ENCODE data around the gene GKN2.

The GKN2 gene

DNA sequence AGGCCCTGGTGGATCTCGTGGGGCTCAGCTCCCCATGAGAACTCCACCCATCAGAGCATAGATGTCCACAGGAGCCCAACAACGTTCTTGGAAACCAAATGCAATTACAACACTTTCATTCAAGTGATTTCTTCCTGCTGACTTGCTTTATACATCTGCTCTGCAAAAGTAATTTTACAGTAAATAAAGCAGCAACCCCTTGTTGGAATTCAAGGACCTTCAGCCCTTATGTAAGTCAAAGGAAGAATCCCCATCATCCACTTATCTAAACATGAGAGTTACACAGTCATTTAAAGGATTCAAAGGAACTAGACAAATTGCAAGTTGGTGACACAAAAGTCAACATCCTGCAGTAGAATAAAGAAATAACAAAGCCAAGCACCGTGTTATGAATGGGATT lies 43.2 kb upstream of the GKN2 start:
- Histone ChIP-seq H3K4me3 (ENCODE audit: low read depth, low read length) (no peak overlapping the region), H3K36me3 (ENCODE audit: control insufficient read depth in 2 of 2, insufficient read depth in 1 of 2, low read length in 2 of 2) (no peaks in the 10 kb centered on the region), H3K27ac (ENCODE audit: extremely low read depth, low read depth, low read length) (no peak overlapping the region), H3K9me3 (ENCODE audit: control insufficient read depth, insufficient read depth, low read depth, low read length) (no peaks in the 10 kb centered on the region), H3K4me1 (ENCODE audit: control insufficient read depth, insufficient read depth, low read length) (no peaks in the 10 kb centered on the region)
- TF ChIP-seq ZNF558 (tag by site-specific recombination; IDR thresholded peaks at IDR 0.05) (no peak), ZFP37 (tag by site-specific recombination; IDR thresholded peaks at IDR 0.05) (no peak), ZNF473 (tag by site-specific recombination; IDR thresholded peaks at IDR 0.05) (no peak), SP7 (tag by site-specific recombination; IDR thresholded peaks at IDR 0.05) (no peak), ZNF629 (tag by site-specific recombination; IDR thresholded peaks at IDR 0.05) (no peak), ZSCAN16 (tag by site-specific recombination; IDR thresholded peaks at IDR 0.05) (no peak), ZNF510 (tag by site-specific recombination; IDR thresholded peaks at IDR 0.05; ENCODE audit: insufficient replicate concordance) (no peak), ZNF324 (tag by site-specific recombination; IDR thresholded peaks at IDR 0.05) (no peak), ZNF48 (tag by site-specific recombination; IDR thresholded peaks at IDR 0.05) (no peak), GLIS1 (tag by site-specific recombination; IDR thresholded peaks at IDR 0.05) (no peak), SALL2 (tag by site-specific recombination; IDR thresholded peaks at IDR 0.05; ENCODE audit: borderline replicate concordance) (no peak), PRDM1 (tag by site-specific recombination; IDR thresholded peaks at IDR 0.05) (no peak), ZNF561 (tag by site-specific recombination; IDR thresholded peaks at IDR 0.05; ENCODE audit: borderline replicate concordance) (no peak), ZNF391 (tag by site-specific recombination; IDR thresholded peaks at IDR 0.05; ENCODE audit: borderline replicate concordance, low read depth) (no peak)
- TF ChIP-seq, protein P1, sequence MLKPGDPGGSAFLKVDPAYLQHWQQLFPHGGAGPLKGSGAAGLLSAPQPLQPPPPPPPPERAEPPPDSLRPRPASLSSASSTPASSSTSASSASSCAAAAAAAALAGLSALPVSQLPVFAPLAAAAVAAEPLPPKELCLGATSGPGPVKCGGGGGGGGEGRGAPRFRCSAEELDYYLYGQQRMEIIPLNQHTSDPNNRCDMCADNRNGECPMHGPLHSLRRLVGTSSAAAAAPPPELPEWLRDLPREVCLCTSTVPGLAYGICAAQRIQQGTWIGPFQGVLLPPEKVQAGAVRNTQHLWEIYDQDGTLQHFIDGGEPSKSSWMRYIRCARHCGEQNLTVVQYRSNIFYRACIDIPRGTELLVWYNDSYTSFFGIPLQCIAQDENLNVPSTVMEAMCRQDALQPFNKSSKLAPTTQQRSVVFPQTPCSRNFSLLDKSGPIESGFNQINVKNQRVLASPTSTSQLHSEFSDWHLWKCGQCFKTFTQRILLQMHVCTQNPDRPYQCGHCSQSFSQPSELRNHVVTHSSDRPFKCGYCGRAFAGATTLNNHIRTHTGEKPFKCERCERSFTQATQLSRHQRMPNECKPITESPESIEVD (tag by site-specific recombination; IDR thresholded peaks at IDR 0.05): no peak
- TF ChIP-seq, protein P2, sequence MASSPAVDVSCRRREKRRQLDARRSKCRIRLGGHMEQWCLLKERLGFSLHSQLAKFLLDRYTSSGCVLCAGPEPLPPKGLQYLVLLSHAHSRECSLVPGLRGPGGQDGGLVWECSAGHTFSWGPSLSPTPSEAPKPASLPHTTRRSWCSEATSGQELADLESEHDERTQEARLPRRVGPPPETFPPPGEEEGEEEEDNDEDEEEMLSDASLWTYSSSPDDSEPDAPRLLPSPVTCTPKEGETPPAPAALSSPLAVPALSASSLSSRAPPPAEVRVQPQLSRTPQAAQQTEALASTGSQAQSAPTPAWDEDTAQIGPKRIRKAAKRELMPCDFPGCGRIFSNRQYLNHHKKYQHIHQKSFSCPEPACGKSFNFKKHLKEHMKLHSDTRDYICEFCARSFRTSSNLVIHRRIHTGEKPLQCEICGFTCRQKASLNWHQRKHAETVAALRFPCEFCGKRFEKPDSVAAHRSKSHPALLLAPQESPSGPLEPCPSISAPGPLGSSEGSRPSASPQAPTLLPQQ (tag by site-specific recombination; IDR thresholded peaks at IDR 0.05): no peak
- TF ChIP-seq, protein P3, sequence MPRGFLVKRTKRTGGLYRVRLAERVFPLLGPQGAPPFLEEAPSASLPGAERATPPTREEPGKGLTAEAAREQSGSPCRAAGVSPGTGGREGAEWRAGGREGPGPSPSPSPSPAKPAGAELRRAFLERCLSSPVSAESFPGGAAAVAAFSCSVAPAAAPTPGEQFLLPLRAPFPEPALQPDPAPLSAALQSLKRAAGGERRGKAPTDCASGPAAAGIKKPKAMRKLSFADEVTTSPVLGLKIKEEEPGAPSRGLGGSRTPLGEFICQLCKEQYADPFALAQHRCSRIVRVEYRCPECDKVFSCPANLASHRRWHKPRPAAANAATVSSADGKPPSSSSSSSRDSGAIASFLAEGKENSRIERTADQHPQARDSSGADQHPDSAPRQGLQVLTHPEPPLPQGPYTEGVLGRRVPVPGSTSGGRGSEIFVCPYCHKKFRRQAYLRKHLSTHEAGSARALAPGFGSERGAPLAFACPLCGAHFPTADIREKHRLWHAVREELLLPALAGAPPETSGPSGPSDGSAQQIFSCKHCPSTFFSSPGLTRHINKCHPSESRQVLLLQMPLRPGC (tag by site-specific recombination; IDR thresholded peaks at IDR 0.05): no peak
- TF ChIP-seq, protein P4, sequence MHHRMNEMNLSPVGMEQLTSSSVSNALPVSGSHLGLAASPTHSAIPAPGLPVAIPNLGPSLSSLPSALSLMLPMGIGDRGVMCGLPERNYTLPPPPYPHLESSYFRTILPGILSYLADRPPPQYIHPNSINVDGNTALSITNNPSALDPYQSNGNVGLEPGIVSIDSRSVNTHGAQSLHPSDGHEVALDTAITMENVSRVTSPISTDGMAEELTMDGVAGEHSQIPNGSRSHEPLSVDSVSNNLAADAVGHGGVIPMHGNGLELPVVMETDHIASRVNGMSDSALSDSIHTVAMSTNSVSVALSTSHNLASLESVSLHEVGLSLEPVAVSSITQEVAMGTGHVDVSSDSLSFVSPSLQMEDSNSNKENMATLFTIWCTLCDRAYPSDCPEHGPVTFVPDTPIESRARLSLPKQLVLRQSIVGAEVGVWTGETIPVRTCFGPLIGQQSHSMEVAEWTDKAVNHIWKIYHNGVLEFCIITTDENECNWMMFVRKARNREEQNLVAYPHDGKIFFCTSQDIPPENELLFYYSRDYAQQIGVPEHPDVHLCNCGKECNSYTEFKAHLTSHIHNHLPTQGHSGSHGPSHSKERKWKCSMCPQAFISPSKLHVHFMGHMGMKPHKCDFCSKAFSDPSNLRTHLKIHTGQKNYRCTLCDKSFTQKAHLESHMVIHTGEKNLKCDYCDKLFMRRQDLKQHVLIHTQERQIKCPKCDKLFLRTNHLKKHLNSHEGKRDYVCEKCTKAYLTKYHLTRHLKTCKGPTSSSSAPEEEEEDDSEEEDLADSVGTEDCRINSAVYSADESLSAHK (tag by site-specific recombination; IDR thresholded peaks at IDR 0.05): no peak
- ChIA-PET POLR2A (interaction anchor here (0.6 kb wide), 1 partner anchor 34 kb away, joined by 3 read pairs; no protein-coding TSS in a partner anchor), CTCF (no interaction called here)

DNA sequence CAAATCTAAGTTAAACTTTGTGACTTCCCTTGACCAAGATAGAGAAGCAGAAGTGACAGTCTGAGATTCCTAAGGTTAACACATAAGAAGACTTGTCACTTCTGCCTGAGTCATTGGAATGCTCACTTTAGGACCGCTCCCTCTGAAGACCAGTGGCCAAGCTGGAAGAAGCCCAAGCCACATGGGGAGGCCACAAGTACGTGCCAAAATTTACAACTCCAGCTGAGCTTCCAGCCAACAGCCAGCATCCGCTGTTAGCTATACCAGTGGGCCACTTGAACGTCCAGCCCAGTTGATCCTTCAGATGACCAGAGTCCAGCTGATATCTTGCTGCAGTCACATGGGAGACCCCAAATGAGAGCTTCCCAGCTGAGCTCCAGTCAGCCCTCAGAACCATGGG lies 42.2 kb upstream of the GKN2 start:
- H3K4me3 ChIP-seq (ENCODE audit: low read depth, low read length): no peak overlapping the region
- POLR2A ChIA-PET: no interaction called here
- H3K9me3 ChIP-seq (ENCODE audit: control insufficient read depth, insufficient read depth, low read depth, low read length): no peaks in the 10 kb centered on the region
- CTCF ChIA-PET: interaction anchor here (0.7 kb wide), 1 partner anchor 52 kb away, joined by 3 read pairs; no protein-coding TSS in a partner anchor
- H3K4me1 ChIP-seq (ENCODE audit: control insufficient read depth, insufficient read depth, low read length): no peaks in the 10 kb centered on the region
- H3K36me3 ChIP-seq (ENCODE audit: control insufficient read depth in 2 of 2, insufficient read depth in 1 of 2, low read length in 2 of 2): no peaks in the 10 kb centered on the region
- no peak overlapping the region for H3K27ac ChIP-seq (ENCODE audit: extremely low read depth, low read depth, low read length)
- TF ChIP-seq, protein P5, sequence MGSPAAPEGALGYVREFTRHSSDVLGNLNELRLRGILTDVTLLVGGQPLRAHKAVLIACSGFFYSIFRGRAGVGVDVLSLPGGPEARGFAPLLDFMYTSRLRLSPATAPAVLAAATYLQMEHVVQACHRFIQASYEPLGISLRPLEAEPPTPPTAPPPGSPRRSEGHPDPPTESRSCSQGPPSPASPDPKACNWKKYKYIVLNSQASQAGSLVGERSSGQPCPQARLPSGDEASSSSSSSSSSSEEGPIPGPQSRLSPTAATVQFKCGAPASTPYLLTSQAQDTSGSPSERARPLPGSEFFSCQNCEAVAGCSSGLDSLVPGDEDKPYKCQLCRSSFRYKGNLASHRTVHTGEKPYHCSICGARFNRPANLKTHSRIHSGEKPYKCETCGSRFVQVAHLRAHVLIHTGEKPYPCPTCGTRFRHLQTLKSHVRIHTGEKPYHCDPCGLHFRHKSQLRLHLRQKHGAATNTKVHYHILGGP (tag by site-specific recombination; IDR thresholded peaks at IDR 0.05): no peak
- no peak for TF ChIP-seq ZNF37A (tag by site-specific recombination; IDR thresholded peaks at IDR 0.05)
- TF ChIP-seq ZNF660 (tag by site-specific recombination; IDR thresholded peaks at IDR 0.05): no peak
- no peak for TF ChIP-seq ZNF600 (tag by site-specific recombination; IDR thresholded peaks at IDR 0.05)
- TF ChIP-seq ZNF426 (tag by site-specific recombination; IDR thresholded peaks at IDR 0.05): no peak
- TF ChIP-seq ZNF221 (tag by site-specific recombination; IDR thresholded peaks at IDR 0.05; ENCODE audit: borderline replicate concordance): no peak
- TF ChIP-seq OVOL3 (tag by site-specific recombination; IDR thresholded peaks at IDR 0.05): no peak
- TF ChIP-seq ZNF10 (tag by site-specific recombination; IDR thresholded peaks at IDR 0.05): no peak
- TF ChIP-seq, protein P6, sequence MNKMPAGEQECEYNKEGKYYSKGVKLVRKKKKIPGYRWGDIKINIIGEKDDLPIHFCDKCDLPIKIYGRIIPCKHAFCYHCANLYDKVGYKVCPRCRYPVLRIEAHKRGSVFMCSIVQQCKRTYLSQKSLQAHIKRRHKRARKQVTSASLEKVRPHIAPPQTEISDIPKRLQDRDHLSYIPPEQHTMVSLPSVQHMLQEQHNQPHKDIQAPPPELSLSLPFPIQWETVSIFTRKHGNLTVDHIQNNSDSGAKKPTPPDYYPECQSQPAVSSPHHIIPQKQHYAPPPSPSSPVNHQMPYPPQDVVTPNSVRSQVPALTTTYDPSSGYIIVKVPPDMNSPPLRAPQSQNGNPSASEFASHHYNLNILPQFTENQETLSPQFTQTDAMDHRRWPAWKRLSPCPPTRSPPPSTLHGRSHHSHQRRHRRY (tag by site-specific recombination; IDR thresholded peaks at IDR 0.05): no peak
- TF ChIP-seq GLIS2 (tag by site-specific recombination; IDR thresholded peaks at IDR 0.05): no peak
